WERI-Rb-1 (cell line): ENCODE measurements around the gene DLST.

Experiments used
- DNase-seq: peaks from one replicate; pipeline ENCODE4 v3.0.0-alpha.2; 2020
- H3K27ac ChIP-seq: fragments of 250-450 bp; sonication (Bioruptor Pico); 2 replicates; pipeline ENCODE4 v1.5.1; 2020; ENCODE audit warnings: mild to moderate bottlenecking, moderate library complexity
- H3K27me3 ChIP-seq: fragments of 250-450 bp; sonication (Bioruptor Pico); 2 replicates; pipeline ENCODE4 v1.5.1; 2021; ENCODE audit warnings: mild to moderate bottlenecking, low read depth, moderate library complexity; ENCODE audit not compliant: insufficient read depth, severe bottlenecking
- H3K36me3 ChIP-seq: fragments of 250-450 bp; sonication (Bioruptor Pico); 2 replicates; pipeline ENCODE4 v1.5.1; 2020; ENCODE audit warnings: mild to moderate bottlenecking, moderate library complexity
- H3K4me3 ChIP-seq: 2 replicates; pipeline ENCODE4 v1.5.1; 2011; ENCODE audit warnings: low read depth, mild to moderate bottlenecking, control low read depth, low read length
- H3K9me3 ChIP-seq: fragments of 250-450 bp; sonication (Bioruptor Pico); 2 replicates; pipeline ENCODE4 v1.5.1; 2021; ENCODE audit warnings: mild to moderate bottlenecking, moderate library complexity; ENCODE audit not compliant: severe bottlenecking
- TF ChIP-seq, protein P1 (sequence below): IDR thresholded peaks from 2 replicates; pipeline ENCODE4 v1.5.1; 2011; ENCODE audit warnings: low read depth, mild to moderate bottlenecking, control low read depth, inconsistent platforms, low read length

Gene DLST

DNA sequence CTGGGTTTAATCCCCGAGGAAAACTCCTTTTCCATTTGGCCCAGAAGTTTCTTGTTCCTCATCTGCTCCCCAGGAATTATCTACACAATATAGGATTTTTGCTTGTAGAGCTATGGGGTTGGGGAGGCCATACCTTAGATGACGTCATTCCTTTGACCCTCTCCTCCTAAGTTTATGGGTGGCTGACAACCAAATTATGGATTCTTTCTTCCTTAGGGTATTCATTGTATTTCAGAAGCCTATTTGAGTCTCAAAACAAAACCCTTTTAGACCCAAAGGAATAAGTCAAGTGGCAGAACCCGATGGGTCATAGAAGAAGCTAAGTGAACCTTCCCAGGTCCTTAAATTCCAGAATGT lies 20.0 kb upstream of the DLST start:
- Histone ChIP-seq H3K27me3 (no peaks in the 10 kb centered on the region), H3K36me3 (no peaks in the 10 kb centered on the region), H3K27ac (no peak overlapping the region), H3K9me3 (no peaks in the 10 kb centered on the region), H3K4me3 (no peak overlapping the region)
- TF ChIP-seq, protein P1, sequence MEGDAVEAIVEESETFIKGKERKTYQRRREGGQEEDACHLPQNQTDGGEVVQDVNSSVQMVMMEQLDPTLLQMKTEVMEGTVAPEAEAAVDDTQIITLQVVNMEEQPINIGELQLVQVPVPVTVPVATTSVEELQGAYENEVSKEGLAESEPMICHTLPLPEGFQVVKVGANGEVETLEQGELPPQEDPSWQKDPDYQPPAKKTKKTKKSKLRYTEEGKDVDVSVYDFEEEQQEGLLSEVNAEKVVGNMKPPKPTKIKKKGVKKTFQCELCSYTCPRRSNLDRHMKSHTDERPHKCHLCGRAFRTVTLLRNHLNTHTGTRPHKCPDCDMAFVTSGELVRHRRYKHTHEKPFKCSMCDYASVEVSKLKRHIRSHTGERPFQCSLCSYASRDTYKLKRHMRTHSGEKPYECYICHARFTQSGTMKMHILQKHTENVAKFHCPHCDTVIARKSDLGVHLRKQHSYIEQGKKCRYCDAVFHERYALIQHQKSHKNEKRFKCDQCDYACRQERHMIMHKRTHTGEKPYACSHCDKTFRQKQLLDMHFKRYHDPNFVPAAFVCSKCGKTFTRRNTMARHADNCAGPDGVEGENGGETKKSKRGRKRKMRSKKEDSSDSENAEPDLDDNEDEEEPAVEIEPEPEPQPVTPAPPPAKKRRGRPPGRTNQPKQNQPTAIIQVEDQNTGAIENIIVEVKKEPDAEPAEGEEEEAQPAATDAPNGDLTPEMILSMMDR, result no peak
- no peak for DNase-seq

DNA sequence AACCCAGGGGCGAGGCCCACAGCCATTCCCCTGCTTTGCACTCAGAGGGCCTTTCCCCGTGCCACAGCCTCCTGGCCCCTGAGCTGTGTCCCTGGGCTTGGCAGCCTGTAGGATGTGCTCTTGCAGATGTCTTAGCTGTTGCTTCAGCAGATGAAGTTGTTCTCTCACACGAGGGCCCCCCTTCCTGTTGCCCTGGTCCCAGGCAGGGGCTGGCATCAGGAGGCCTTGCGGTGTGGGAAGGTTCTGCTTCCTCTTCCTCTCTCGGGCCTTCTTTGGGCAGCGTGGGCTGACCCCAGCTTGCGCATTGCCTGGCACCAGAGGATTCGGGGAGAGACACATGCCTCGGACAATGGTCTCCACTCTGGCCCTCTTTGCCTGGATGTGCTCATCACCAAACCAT lies 18.4 kb upstream of the DLST start:
- H3K9me3 ChIP-seq, result no peaks in the 10 kb centered on the region
- H3K27ac ChIP-seq, result no peak overlapping the region
- TF ChIP-seq, protein P1, result no peak
- no peak for DNase-seq
- H3K4me3 ChIP-seq, result no peak overlapping the region
- H3K27me3 ChIP-seq, result no peaks in the 10 kb centered on the region
- H3K36me3 ChIP-seq, result no peaks in the 10 kb centered on the region

DNA sequence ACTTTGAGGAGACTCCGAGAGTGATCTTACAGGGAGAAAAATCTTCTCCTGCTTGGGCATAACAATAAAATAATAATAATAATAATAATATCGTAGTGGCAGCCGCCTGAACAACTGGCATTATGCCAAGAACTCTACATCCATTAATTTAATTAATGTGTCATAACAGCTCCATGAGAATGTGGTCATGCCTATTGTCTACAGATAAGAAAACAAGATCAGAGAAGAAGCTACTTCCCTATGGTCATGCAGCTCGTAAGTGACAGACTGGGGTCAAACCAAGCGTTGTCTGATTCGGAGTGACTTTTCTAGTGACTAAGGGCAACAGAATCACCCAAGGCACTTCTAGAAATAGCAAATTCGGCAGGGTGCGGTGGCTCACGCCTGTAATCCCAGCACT lies 17.5 kb upstream of the DLST start:
- Histone ChIP-seq H3K4me3 (no peak overlapping the region), H3K9me3 (no peaks in the 10 kb centered on the region), H3K36me3 (no peaks in the 10 kb centered on the region), H3K27me3 (no peaks in the 10 kb centered on the region), H3K27ac (no peak overlapping the region)
- TF ChIP-seq, protein P1, result no peak
- no peak for DNase-seq

DNA sequence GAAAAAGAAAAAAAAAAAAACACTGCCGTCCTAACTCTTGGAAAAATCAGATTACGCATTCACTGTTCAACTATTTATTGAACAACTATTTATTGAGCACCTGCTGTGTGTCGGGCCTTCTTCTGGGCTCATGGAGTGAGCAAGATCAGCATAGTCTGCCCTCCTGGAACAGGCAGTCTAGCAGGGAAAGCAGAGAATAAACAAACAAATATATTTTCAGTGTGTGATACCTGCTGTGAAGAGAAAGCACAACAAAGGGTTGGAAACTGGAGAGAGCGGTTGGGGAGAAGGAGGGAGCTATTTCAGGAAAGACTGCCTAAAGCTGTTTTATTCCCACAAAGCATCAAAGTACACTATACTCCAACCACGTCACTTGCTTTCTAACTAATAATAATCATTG lies 16.6 kb upstream of the DLST start:
- Histone ChIP-seq H3K9me3 (no peaks in the 10 kb centered on the region), H3K4me3 (no peak overlapping the region), H3K27me3 (no peaks in the 10 kb centered on the region), H3K27ac (no peak overlapping the region), H3K36me3 (no peaks in the 10 kb centered on the region)
- TF ChIP-seq, protein P1, result no peak
- no peak for DNase-seq

DNA sequence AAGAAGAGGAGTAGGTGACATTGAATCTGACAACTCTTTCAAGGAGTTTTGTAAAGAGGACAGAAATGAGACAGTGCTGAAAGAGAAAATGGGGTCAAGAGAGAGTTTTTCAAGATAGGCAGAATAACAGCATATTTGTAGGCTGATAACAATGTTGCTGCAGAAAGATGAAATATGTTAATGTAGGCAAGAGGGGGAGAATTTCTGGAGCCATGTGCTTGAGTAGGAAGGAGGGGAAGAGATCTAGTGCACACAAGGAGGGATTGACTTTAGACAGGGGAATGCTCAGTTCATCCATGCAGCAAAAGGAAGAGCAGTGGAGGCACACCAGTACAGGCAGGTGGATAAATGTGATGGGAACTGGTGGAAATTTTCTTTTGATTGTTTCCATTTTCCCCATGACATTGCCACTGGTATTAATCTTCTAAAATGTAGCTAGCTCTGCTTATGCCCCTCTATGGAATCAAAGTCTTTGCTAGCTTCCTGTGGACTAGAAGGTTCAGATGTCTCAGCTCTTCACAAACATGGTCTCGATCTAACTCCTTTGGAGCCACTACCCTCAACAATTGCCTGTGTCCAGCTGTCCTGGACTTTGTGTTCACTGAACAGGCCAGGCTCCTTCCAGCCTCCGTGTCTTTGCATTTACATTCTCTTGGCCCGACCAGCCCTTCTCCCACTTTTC lies 14.9 kb upstream of the DLST start:
- no peak for DNase-seq
- Histone ChIP-seq H3K27ac (no peak overlapping the region), H3K36me3 (no peaks in the 10 kb centered on the region), H3K27me3 (no peaks in the 10 kb centered on the region), H3K4me3 (no peak overlapping the region), H3K9me3 (no peaks in the 10 kb centered on the region)
- TF ChIP-seq, protein P1, result no peak

DNA sequence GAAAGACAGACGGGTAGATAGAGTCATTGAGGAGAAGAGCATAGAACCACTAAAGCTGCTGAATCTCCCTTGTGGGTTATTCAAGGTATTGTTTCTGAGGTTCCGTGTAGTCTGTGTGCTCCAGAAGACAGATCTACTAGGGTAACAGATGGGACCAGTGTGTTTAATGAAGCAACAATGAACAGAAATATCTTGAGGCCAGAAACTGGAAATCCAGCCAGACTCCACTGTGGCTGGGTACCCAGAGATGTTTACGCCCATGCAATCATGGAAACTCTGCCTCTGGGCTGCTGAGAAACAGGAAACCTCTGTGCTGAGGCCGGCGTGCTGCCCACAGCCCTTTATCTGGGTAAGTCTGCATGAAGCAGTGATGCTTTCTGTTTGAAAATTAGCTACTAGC lies 14.0 kb upstream of the DLST start:
- H3K4me3 ChIP-seq, result no peak overlapping the region
- DNase-seq, result no peak
- no peaks in the 10 kb centered on the region for H3K9me3 ChIP-seq
- TF ChIP-seq, protein P1, result no peak
- H3K27ac ChIP-seq, result no peak overlapping the region
- H3K36me3 ChIP-seq, result no peaks in the 10 kb centered on the region
- H3K27me3 ChIP-seq, result no peaks in the 10 kb centered on the region
